ENCODE data around the gene HTATSF1.

Gene HTATSF1

DNA sequence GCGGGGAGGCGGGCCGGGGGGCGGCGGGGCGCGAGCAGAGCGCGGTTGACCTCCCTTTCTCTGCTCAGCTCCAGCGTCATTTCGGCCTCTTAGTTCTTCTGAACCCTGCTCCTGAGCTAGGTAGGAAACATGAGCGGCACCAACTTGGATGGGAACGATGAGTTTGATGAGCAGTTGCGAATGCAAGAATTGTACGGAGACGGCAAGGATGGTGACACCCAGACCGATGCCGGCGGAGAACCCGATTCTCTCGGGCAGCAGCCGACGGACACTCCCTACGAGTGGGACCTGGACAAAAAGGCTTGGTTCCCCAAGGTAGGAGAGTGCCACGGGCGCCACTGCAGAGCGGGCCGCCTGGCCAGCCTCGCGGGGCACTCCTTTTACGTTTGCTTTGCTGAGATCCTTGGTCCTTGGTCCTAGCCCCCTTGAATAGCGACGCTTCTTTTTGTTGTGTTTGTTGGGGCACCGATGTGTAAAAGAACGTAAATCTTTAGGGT lies at the start of gene HTATSF1:
Gene HTATSF1 (plus strand): TSS at position 37 of the 497 bp plus-strand sequence. CDS start 93 bp downstream, at position 130.
- no peak for DNase-seq

GRCh38 chrX:136447968-136448367 lies 49.4 kb upstream of the HTATSF1 start:
- no peak for DNase-seq

DNA sequence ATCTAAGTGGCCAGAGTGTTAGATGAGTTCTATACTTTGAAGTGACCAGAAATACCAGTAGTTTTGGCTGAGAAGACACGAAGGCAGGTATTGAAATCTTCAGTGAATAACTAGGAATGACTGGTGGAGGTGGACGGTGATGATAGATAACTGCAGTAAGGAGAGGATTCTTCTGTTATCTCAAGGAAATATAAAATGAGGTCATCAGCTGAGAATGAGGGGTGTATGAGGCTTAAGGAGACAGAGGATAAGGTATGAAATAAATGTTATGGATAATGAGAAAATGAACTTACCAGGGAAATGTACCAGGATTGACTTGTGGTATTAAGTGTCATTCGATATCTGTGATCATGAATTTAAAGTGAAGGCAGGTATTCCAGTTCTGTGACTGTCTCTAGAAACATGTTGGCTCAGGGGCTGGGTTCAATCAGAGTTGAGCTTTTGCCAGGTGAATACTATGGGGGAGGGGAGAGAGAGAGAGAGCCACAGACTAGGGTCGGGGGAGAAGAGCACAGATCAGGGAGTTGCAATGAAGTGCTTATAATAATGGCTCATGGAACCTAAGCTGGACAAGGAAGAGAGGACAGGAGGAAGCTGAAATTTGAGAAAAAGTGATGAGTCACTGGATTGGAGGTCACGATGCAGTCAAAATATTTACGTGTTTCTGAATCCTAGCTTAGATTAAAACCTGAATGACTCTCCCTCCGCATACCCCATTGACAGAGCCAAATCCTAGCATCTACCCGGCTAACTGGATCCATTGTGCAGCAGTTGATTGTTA lies 47.2 kb upstream of the HTATSF1 start:
- no peak for DNase-seq

DNA sequence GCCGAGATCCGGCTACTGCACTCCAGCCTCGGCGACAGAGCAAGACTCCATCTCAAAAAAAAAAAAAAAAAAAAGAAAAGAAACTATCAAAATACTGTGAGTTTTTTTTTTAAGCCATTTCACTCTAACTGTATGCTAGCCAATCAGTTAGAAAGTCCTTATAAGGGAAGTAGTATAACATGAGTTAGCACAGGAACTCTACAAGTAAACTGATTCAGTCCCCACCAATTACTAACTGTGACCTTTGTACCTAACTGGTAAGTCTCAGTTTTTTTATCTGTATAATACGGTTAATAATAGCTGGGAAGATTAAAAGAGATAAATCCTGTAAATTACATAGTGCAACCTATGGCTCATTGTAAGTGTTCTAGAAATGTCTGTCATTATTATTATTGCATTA lies 44.8 kb upstream of the HTATSF1 start:
- no peak for DNase-seq

- DNase-seq: no peak
Measured at GRCh38 chrX:136453114-136453513, 44.3 kb upstream of the HTATSF1 start.

GRCh38 chrX:136453771-136454170 lies 43.6 kb upstream of the HTATSF1 start:
- no peak for DNase-seq

- no peak for DNase-seq
Measured at GRCh38 chrX:136456133-136456532, 41.3 kb upstream of the HTATSF1 start.

GRCh38 chrX:136457303-136457917 lies 40.0 kb upstream of the HTATSF1 start:
- DNase-seq: no peak

DNA sequence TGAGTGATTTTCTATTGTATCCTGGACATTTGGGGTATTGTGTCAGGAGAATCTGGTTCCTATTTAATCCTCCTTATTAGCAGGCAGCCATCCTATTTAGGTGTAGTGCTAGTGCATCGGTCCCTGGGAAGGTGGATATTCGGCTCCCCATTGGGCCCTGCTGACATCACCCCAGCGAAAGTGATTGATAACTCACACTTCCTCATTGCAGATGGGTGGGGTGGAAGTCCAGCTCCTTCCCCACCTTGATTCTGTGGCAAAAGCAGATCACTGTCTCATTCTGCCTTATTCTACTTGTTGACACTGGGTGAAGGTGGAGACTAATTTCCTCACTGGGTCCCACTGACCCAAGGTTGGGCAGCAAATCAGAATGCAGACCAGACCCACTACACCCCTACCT lies 32.8 kb upstream of the HTATSF1 start:
- no peak for DNase-seq

GRCh38 chrX:136467303-136467702 lies 30.1 kb upstream of the HTATSF1 start:
- no peak for DNase-seq

DNA sequence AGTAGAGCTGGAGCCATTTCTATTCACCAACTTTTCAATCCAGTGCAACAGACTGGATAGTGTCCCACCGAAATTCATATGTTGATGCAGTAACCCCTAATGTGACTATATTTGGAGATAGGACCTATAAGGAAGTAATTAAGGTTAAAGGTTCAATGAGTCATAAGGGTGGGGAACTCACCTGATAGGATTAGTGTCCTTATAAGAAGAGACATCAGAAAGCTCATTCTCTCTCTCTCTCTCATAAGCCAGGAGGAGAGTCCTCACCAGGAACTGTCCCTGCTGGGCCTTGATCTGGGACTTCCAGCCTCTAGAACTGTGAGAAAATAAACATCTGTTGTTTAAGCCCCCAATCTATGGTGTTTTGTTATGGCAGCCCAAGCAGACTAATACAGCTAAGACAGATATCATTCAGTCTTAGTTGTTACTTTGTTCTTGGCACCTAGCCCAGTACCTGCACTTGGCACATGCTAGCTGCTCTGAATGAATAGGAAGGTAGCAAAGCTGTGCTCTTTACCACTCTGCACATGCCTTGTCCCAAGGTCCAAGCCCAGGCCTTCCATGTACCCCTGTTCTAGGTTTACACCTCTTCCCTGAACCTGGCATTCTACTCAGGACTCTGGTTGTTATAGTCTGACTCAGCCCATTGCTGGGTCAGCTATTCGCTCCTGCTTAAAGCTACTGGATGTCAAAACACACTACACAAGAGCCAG lies 28.8 kb upstream of the HTATSF1 start:
- DNase-seq: no peak

DNA sequence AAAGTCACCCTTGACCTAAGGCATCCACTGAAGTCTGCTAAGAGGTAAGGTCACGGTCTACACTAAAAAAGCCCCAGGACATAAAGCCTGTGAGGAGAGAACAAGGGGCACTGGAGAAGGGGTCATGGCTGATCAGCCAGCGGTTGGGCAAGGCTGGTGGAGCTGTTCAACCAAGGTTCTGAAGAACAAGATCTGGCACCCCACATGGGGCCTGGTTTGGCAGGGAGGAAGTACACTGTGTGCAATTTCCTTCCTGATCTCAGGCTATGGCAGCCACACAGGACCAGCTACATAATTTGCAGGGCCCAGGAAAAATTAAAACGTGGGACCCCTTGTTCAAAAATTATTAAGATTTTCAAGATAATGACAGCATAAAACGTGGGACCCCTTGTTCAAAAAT lies 23.7 kb upstream of the HTATSF1 start:
- DNase-seq: no peak

DNA sequence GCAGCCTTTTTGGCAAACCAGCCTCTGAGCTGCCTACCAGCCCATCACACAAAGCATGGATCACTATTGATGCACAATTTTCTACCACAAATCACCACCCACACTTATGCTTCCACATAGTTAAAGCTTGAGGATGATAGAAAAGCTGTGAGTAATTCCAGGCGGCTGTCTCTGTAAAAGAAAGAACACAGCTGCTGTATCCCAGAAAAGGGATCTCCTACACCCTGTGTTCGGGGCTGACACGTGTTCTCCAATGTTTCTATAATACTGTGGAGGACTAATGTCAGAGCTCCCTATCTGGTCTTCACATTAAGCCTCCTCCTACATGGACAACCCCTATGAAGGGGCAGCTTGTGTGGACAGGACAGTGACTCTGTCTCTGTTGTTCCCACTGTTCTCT lies 22.2 kb upstream of the HTATSF1 start:
- DNase-seq: no peak

DNA sequence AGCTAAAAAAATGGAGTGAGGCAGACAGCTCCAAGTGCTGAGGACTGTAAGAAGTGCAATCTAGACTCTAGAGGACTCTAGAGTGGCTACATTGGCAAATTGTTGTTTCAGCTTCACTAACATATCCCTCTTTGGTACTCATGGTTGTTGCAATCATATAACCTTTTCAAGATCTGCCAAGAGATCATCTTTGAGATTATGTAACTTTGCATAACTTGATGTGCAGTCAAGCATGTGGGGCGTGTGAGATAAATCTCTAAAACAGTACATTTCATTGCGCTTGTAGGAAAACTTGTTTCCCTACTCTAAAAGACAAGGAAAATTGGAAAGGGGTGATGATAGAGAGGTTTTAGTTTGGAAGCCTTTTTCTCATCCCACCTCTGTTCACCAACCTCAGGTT lies 20.9 kb upstream of the HTATSF1 start:
- DNase-seq: no peak

GRCh38 chrX:136477026-136477425 lies 20.4 kb upstream of the HTATSF1 start:
- no peak for DNase-seq

- no peak for DNase-seq
Measured at GRCh38 chrX:136480383-136480782, 17.0 kb upstream of the HTATSF1 start.

GRCh38 chrX:136487647-136488046 lies 9.7 kb upstream of the HTATSF1 start, which contains the start of gene BRS3:
Gene BRS3 (plus strand): TSS chrX:136487947. CDS start chrX:136488115, 168 bp downstream.
- no peak for DNase-seq

- DNase-seq: no peak
Measured at GRCh38 chrX:136488706-136489105, 8.7 kb upstream of the HTATSF1 start.

- DNase-seq: no peak
Measured at GRCh38 chrX:136491832-136492231, 5.6 kb upstream of the HTATSF1 start.

DNA sequence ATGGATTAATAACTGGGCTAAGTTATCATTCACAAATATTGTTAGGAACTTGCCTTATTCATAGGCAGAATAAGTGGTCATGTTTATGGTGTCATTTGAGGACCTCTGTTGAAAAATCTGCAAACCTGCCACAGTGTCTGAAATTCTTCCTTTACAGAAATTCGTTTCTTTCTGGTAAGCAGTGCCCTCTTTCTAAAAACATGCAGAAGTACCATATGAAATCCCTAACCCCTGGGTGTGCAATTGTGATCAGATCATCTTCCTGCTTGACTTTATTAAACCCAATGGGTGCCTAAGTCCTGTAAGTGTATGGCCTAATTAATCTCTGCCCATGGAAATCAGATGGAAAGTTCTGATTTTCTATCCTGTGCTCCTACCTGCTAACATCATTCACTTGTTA lies 4.4 kb upstream of the HTATSF1 start:
- DNase-seq: no peak

GRCh38 chrX:136495043-136495442 lies 2.3 kb upstream of the HTATSF1 start:
- no peak for DNase-seq

GRCh38 chrX:136496186-136496763 lies 1.1 kb upstream of the HTATSF1 start:
- DNase-seq: no peak

Data from CD4-positive, alpha-beta T cell treated with Interleukin-15 for 1 hour (primary cell).